ENCODE data around the gene KRT33B. TPM values are rescaled to one million over a fixed set of nuclear protein-coding genes. Genes with fewer than 3 reads are reported as not detected.

Gene KRT33B
- total and polyA plus RNA-seq, 12 donors = not detected

- no peak overlapping the region for H3K4me3 ChIP-seq
- WGBS, 4 donors = 29 to 43% (median 33%) methylated on average over 2 of the region's 2 CpGs
- no peak for DNase-seq
- H3K9me3 ChIP-seq (replicated peaks in 1 of 3) = no peaks in the 10 kb centered on the region
- H3K4me1 ChIP-seq (replicated peaks in 1 of 2) = no peaks in the 10 kb centered on the region
- H3K36me3 ChIP-seq (replicated peaks in 1 of 2) = no peaks in the 10 kb centered on the region
- H3K27me3 ChIP-seq = no peaks in the 10 kb centered on the region
- H3K27ac ChIP-seq = no peak overlapping the region
- no peak for TF ChIP-seq POLR2A (IDR thresholded peaks at IDR 0.05)
- TF ChIP-seq CTCF (IDR thresholded peaks at IDR 0.05) = no peak
- intact Hi-C loops (cut with DNase I) = no loop called here
Measured at GRCh38 chr17:41377546-41377945, 7.9 kb upstream of the KRT33B start.

- intact Hi-C loops (cut with DNase I) = no loop called here
- no peak for TF ChIP-seq CTCF (IDR thresholded peaks at IDR 0.05)
- no peak for TF ChIP-seq POLR2A (IDR thresholded peaks at IDR 0.05)
- H3K4me1 ChIP-seq (replicated peaks in 1 of 2) = no peaks in the 10 kb centered on the region
- no peaks in the 10 kb centered on the region for H3K36me3 ChIP-seq (replicated peaks in 1 of 2)
- no peaks in the 10 kb centered on the region for H3K9me3 ChIP-seq (replicated peaks in 1 of 3)
- WGBS, 4 donors = 81 to 96% (median 91%) methylated on average over 2 of the region's 2 CpGs
- no peaks in the 10 kb centered on the region for H3K27me3 ChIP-seq
- no peak overlapping the region for H3K27ac ChIP-seq
- DNase-seq = no peak
- H3K4me3 ChIP-seq = no peak overlapping the region
Measured at GRCh38 chr17:41369023-41369422, 590 bp downstream of the KRT33B start.

GRCh38 chr17:41367426-41368075 lies 2.1 kb downstream of the KRT33B start:
- Histone ChIP-seq H3K27ac (no peak overlapping the region), H3K27me3 (no peaks in the 10 kb centered on the region), H3K36me3 (replicated peaks in 1 of 2) (no peaks in the 10 kb centered on the region), H3K4me1 (replicated peaks in 1 of 2) (no peaks in the 10 kb centered on the region), H3K9me3 (replicated peaks in 1 of 3) (no peaks in the 10 kb centered on the region), H3K4me3 (no peak overlapping the region)
- intact Hi-C loops (cut with DNase I) = no loop called here
- no peak for DNase-seq
- TF ChIP-seq CTCF (IDR thresholded peaks at IDR 0.05) (no peak), POLR2A (IDR thresholded peaks at IDR 0.05) (no peak)
- WGBS, 4 donors = 82 to 89% (median 88%) methylated on average over 10 of the region's 10 CpGs

GRCh38 chr17:41366070-41366469 lies 3.5 kb downstream of the KRT33B start:
- TF ChIP-seq CTCF (IDR thresholded peaks at IDR 0.05) (no peak), POLR2A (IDR thresholded peaks at IDR 0.05) (no peak)
- H3K36me3 ChIP-seq (replicated peaks in 1 of 2) = no peaks in the 10 kb centered on the region
- H3K27me3 ChIP-seq = no peaks in the 10 kb centered on the region
- intact Hi-C loops (cut with DNase I) = no loop called here
- H3K9me3 ChIP-seq (replicated peaks in 1 of 3) = no peaks in the 10 kb centered on the region
- H3K27ac ChIP-seq = no peak overlapping the region
- H3K4me1 ChIP-seq (replicated peaks in 1 of 2) = no peaks in the 10 kb centered on the region
- no peak for DNase-seq
- no peak overlapping the region for H3K4me3 ChIP-seq

All from adrenal gland (tissue), 12 donors.